GM18909 (cell line): ENCODE data around the gene ZNF296.
A peak's percentile ranks its signal among the peaks of the same experiment; 100 is the strongest.

Experiments used
- ATAC-seq: cut with Tn5 transposase; IDR thresholded peaks from one replicate; pipeline ENCODE4 v1.9.1; 2021; ENCODE audit warnings: mild to moderate bottlenecking; ENCODE audit not compliant: unreplicated experiment, poor library complexity

ZNF296 gene

DNA sequence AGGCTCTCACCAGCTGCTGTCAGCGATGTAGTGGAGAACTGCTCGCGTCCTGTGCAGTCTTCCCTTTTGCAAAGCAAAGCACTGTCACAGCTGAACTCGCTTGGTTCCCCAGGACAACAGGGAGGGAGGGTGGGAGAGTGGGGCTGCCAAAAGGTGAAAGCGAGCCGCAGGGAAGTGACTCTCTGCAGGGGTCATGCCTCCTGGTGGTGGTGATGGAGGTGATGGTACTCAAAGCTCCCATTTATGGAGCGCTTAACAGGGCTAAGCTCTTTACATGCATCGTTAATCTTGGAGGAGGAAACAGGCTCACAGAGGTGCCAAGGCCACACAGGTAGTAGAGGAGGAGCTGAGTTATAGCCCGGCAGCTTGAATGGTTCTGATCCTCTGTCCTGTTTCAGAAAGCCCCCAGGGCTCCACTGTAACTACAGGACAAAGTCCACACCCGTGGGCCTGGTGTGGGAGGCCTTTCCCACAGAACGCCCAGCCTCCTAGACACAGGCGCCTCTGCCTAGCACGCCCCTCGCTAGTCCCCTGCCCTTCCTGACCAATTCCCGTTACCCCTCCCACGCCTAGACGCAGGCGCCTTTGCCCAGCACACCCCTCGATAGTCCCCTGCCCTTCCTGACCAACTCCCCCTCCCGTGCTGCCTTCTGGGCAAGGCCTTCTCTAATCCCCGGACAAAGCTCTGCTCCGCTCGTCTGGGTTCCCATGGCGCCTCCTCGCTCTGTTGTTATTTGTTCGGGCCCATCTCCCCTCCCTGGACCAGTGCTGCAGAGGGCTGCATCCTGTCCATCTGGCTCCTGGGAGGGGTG, 27.4 kb upstream of the ZNF296 start:
- ATAC-seq = no peak

DNA sequence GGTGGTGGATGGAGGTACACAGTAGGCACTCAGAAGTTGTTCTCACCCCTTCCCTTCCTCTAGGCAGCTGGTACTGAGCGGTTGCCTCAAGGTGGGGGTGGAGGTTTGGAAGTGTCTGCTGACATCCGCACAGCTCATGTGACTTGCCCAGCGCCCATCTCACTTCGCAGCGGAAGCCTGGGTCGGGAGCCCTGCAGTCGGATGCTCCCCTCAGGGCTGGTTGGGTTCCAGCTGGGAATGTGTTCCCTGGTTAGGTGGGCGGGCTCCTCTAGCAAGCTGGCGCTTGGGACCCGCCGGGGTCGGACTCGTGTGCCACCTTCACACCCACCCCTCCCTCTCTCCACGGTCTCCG, 26.9 kb upstream of the ZNF296 start:
- no peak for ATAC-seq

DNA sequence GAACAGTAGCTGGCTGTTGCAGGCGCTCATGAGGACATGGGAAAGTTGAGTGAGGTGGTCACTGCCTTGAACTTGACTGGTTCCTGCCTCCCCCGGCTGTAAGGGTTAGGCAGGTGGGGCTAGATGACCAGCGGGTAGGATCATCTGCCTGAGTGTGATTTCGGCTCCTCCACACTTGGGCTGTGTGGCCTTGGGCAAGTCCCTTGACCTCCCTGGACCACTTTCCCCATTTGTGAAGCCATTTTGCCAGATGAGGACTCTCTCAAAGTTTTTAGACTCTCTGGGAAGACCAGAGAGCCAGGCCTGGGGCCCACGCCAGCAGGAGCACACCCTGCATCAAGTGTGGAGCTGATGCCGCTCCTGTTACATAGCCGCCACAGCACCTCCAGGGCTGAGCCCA, 26.2 kb upstream of the ZNF296 start:
- ATAC-seq = no peak

DNA sequence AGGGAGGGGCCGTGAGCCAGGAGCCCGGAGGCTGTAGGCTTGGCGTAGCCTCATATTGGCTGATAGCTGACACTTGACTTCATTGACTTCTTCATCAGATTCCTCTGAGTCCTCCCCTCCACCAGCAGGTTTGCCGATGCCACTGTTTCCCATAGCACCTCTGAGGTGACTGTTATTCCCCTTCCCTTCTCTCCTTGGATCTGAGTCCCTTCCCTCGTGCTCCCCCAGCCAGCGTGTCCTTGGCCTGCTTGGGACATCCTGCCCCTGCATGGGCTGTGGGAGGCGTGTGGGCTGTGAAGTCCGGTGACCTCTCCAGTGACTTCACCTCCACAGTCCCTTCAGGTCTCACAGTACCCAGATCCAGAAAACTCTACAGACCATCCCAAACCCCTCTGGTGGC, 25.5 kb upstream of the ZNF296 start:
- no peak for ATAC-seq

- ATAC-seq = no peak
Measured at GRCh38 chr19:45100846-45101252, 24.6 kb upstream of the ZNF296 start.

- ATAC-seq = no peak
Measured at GRCh38 chr19:45100201-45100600, 23.9 kb upstream of the ZNF296 start.

- no peak for ATAC-seq
Measured at GRCh38 chr19:45099467-45100191, 23.4 kb upstream of the ZNF296 start.

GRCh38 chr19:45098521-45099466, 22.5 kb upstream of the ZNF296 start:
- ATAC-seq = no peak

DNA sequence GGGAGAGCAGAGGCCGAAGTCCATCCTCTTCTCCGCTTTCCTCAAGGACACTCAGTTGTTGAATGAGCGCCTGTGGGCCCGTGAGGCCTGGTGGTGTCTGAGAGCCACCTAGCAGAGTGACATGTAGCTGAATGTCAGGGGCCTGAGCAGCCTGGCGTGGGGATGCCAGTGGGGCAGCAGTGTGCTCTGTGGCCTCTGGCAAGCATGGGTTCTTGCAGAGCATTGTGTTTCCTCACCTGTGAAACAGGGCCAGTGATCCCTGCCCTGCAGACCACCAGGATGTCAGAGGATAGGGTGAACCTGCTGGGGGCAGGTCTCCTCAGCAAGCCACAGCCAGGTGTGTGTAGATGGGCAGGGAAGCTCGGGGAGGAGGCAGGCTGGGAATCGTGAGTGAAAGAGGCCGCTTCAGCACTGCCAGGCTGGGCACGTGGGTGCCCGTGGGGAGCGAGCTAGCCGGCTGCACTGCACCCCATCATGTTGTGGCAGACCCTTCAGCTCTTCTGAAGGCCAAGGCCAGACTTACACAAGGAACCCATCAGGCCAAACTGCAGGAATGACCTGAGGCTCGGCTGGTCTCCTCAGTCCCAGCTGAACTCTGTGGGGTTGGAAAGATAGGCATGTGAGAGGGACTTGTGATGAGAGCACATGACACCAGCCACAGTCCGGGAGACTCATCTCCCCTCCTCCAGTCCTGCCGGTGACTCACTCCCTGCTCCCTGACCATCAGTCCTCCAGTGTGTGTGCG, 21.7 kb upstream of the ZNF296 start:
- ATAC-seq = no peak

GRCh38 chr19:45097450-45097775, 21.1 kb upstream of the ZNF296 start:
- no peak for ATAC-seq

DNA sequence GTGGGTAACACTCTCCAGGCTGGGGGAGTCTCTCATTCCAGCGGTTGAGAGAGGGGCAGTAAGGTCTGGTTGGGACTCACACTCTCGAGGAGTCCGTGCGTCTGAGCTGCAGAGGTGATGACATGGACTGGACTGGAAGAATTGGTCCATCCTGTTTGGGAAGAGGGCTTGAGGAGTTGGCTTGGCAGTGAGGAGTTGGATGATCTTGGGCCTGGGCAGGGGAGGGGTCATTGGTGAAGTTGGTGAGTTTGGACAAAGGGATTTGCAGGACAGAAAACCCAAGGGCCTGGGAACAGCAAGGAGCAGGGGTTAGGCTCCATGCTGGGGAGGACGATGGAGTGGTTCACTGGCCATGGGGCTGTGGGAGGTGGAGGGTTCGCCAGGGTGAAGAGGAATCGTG, 20.4 kb upstream of the ZNF296 start:
- ATAC-seq = no peak

DNA sequence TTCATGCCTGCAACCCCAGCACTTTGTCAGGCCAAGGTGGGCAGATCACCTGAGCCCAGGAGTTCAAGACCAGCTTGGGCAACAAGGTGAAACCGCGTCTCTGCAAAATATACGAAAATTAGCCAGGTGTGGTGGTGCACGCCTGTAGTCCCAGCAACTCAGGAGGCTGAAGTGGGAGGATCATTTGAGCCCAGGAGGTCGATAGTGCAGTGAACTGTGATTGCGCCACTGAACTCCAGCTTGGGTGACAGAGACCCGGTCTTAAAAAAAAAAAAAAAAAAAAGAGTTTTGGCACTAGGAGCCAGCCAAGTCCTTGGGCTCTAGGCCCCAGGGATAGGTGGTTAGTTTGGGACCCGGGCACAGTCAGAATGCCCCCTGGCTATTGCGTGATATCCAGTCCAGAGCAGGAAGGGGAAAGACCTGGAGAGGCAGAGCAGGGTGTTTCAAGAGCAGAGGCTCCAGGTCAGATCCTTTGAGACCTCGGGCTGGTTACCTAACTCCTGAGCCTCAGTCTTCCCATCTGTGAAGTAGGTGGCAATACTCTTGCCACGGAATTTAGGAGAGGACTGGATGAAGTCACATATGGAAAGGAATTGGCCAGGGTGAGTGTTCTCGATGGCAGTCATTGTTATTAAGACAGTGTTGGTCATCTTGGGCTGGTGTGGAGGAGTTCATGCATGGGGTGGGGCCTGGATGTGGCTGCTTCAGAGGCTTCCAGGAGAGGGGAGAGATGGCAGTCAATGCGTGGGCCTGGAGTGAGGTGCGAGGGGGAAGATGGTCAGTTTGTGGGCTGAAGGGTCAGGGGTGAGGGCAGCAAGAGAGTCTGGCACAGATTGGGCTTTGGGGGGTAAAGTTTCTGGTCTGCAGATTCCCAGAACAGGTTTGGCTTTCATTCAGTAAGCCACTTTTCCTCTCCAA, 19.5 kb upstream of the ZNF296 start:
- ATAC-seq = no peak

DNA sequence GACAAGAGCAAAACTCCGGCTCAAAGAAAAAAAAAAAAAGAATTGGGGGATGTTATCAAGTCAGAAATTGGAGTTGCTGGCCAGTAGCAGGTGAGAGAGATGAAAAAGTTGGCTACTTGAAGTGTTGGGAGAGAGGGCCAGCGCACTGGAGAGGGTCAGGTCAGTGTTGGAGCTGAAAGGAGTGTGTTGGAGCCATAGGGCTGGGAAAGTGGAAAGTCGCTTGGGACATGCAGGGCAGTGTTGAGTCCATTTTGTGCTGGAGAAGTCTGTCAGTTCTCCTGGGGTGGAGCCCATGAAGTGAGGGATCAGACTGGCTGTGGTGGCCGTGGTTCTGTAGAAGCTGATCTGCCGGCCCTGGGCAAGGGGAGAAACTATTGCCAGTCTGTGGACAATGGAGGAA, 18.4 kb upstream of the ZNF296 start:
- no peak for ATAC-seq

DNA sequence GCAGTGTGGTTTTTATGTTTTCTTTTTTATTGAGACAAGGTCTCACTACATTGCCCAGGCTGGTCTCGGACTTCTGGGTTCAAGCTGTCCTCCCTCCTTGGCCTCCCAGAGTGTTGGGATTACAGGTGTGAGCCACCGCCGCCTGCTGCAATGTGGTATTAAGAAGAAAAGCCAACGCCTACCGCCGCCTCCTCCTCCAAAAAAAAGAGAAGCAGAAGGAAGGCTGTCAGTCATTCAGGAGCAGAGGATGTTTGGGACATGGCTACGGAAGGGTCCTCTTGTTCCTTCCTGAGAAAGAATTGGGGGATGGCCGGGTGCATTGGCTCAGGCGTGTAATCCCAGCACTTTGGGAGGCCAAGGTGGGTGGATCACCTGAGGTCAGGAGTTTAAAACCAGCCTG, 17.9 kb upstream of the ZNF296 start:
- ATAC-seq = no peak

DNA sequence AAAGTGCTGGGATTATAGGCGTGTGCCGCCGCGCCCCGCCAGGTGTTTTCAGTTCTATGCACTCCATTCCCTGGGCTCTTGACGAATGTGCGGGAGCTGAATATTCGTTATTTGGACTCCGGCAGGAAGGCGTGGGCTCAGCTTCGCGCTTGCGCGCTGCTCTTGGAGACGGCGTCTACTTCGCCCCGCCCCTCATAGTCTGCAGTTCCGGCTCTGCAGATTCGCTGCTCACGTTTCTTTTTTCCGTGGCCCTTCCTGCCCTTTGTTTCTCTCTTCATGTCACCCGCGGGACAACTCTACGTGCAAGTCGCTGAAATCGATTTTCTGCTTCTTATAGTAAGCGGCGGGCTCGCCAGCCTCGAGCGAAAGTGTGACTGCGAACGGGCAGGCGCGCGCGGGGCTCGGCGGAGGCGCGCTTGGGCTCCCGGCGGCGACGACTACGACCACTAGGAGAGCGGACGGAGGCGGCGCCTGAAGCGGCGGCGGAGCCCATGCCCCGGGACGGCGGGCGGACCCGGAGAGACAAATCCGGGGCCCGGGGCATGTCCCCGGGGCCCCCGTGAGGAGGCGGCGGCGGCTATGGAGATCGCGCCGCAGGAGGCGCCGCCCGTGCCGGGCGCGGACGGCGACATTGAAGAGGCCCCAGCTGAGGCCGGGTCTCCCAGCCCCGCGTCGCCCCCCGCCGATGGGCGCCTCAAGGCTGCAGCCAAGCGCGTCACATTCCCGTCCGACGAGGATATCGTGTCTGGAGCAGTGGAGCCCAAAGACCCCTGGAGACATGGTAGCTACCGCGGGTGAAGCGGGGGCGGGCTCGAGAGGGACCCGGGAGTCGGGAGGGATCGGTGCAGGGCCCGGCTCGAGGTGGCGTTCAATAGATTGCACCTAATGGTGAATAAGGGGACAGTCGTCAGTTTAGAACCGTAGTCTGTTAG, 16.7 kb upstream of the ZNF296 start, which contains the start of gene PPP1R37:
Gene PPP1R37 (plus strand): TSS at position 433 of the 932 bp plus-strand sequence. CDS start 147 bp downstream, at position 580.
- peak; percentile 67 for ATAC-seq

DNA sequence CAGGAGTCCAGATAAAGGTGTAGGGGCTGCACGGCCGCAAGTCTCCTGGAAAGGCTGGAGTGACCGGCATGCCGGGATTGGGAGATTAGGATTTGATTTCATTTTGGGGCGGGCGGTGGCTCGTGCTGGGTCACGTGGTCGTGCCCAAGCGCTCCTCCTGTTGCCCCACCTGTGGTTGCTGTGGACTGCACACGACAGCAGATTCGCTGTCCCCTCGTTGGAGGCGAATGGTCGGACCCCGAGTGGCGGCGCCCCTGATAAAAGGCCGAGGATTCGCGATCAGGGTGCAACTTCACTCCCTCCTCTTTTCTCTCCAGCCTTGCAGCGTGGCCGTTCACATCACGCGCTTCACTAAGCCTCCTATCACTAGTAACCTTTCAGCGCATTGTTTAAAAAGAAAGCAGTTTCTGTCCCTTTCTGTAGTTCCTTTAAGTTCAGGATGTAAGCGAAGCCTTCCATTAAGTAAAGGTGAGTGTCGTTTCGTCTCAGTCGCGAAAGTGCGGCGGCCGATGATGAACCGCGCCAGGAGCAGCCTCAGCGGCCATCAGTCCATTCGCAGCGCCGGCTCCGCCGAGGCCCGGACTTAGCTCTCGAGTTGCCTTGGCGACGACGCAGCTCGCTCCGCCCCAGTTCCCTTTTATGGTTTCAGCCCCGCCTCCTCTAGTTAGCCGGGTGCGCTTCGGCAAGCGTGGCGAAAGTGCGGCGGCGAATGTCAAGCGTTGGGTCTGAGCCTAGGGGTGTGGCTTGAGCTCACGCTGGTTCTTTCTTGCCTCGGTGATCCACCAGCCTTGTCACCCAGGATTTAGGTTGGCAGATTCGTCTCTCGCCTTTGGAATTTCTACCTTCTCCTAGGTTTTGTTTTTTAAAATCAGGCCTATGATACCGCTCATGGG, 15.0 kb upstream of the ZNF296 start:
- peak; percentile 56 for ATAC-seq

DNA sequence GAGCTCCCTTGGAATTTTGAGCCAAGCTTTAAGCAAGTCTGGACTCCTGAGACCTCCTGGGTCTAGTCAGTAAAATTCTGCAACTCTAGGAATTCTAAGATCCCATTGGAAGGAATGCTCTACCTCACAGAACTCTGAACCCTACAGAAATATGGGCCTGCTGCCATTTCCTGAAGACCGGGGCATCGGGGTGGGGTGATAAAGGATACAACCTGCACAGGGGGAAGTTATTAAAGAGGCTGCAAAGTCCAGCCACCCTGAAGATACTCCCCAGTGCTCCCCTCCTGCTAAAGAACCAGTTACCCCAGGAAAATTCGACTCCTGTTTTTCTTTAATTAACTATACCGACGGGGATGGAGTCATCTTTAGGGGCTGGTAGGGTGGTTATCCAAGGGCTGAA, 14.3 kb upstream of the ZNF296 start:
- no peak for ATAC-seq
